ENCODE data around the gene ZNF431.

ZNF431 gene

GRCh38 chr19:21143428-21143827, 1.6 kb downstream of the ZNF431 start:
- peaks cover 0 to 5% of the 10 kb centered on the region in 2 donors for H3K9me3 ChIP-seq (ENCODE audit: control insufficient read depth in 2 of 2, low read length in 2 of 2)
- no peak overlapping the region for H3K9ac ChIP-seq (ENCODE audit: low read depth in 1 of 2, low read length in 2 of 2)
- H3K27ac ChIP-seq (ENCODE audit: low read depth in 2 of 2, low read length in 2 of 2), result no peak overlapping the region
- H3K36me3 ChIP-seq (ENCODE audit: control insufficient read depth in 2 of 2, insufficient read depth in 2 of 2, low read length in 2 of 2), result peaks cover 16 to 19% of the 10 kb centered on the region in 2 donors
- no peak overlapping the region for H3K4me3 ChIP-seq (ENCODE audit: low read length in 2 of 2)
- H3K27me3 ChIP-seq (ENCODE audit: control insufficient read depth in 2 of 2, insufficient read depth in 2 of 2, low read length in 2 of 2), result no peaks in the 10 kb centered on the region
- peaks cover 3 to 5% of the 10 kb centered on the region in 2 donors for H3K4me1 ChIP-seq (ENCODE audit: control insufficient read depth in 2 of 2, insufficient read depth in 2 of 2, low read length in 2 of 2)

GRCh38 chr19:21143854-21144253, 2.0 kb downstream of the ZNF431 start:
- no peak overlapping the region for H3K9ac ChIP-seq (ENCODE audit: low read depth in 1 of 2, low read length in 2 of 2)
- peaks cover 0 to 5% of the 10 kb centered on the region in 2 donors for H3K9me3 ChIP-seq (ENCODE audit: control insufficient read depth in 2 of 2, low read length in 2 of 2)
- H3K27me3 ChIP-seq (ENCODE audit: control insufficient read depth in 2 of 2, insufficient read depth in 2 of 2, low read length in 2 of 2), result no peaks in the 10 kb centered on the region
- H3K36me3 ChIP-seq (ENCODE audit: control insufficient read depth in 2 of 2, insufficient read depth in 2 of 2, low read length in 2 of 2), result peaks cover 19 to 21% of the 10 kb centered on the region in 2 donors
- no peak overlapping the region for H3K27ac ChIP-seq (ENCODE audit: low read depth in 2 of 2, low read length in 2 of 2)
- no peak overlapping the region for H3K4me3 ChIP-seq (ENCODE audit: low read length in 2 of 2)
- H3K4me1 ChIP-seq (ENCODE audit: control insufficient read depth in 2 of 2, insufficient read depth in 2 of 2, low read length in 2 of 2), result peaks cover 3 to 5% of the 10 kb centered on the region in 2 donors

- Histone ChIP-seq H3K4me1 (ENCODE audit: control insufficient read depth in 2 of 2, insufficient read depth in 2 of 2, low read length in 2 of 2) (peaks cover 3 to 4% of the 10 kb centered on the region in 2 donors), H3K27ac (ENCODE audit: low read depth in 2 of 2, low read length in 2 of 2) (no peak overlapping the region), H3K9ac (ENCODE audit: low read depth in 1 of 2, low read length in 2 of 2) (no peak overlapping the region), H3K4me3 (ENCODE audit: low read length in 2 of 2) (no peak overlapping the region), H3K9me3 (ENCODE audit: control insufficient read depth in 2 of 2, low read length in 2 of 2) (peaks cover 0 to 8% of the 10 kb centered on the region in 2 donors), H3K27me3 (ENCODE audit: control insufficient read depth in 2 of 2, insufficient read depth in 2 of 2, low read length in 2 of 2) (no peaks in the 10 kb centered on the region), H3K36me3 (ENCODE audit: control insufficient read depth in 2 of 2, insufficient read depth in 2 of 2, low read length in 2 of 2) (peaks cover 35 to 41% of the 10 kb centered on the region in 2 donors)
Observed at GRCh38 chr19:21147540-21147939, 5.7 kb downstream of the ZNF431 start.

- Histone ChIP-seq H3K9ac (ENCODE audit: low read depth in 1 of 2, low read length in 2 of 2) (no peak overlapping the region), H3K27ac (ENCODE audit: low read depth in 2 of 2, low read length in 2 of 2) (no peak overlapping the region), H3K4me3 (ENCODE audit: low read length in 2 of 2) (no peak overlapping the region), H3K9me3 (ENCODE audit: control insufficient read depth in 2 of 2, low read length in 2 of 2) (peaks cover 0 to 8% of the 10 kb centered on the region in 2 donors), H3K36me3 (ENCODE audit: control insufficient read depth in 2 of 2, insufficient read depth in 2 of 2, low read length in 2 of 2) (peaks cover 42 to 48% of the 10 kb centered on the region in 2 donors), H3K4me1 (ENCODE audit: control insufficient read depth in 2 of 2, insufficient read depth in 2 of 2, low read length in 2 of 2) (no peaks in the 10 kb centered on the region), H3K27me3 (ENCODE audit: control insufficient read depth in 2 of 2, insufficient read depth in 2 of 2, low read length in 2 of 2) (no peaks in the 10 kb centered on the region)
Observed at GRCh38 chr19:21148681-21149080, 6.8 kb downstream of the ZNF431 start.

- peaks cover 0 to 8% of the 10 kb centered on the region in 2 donors for H3K9me3 ChIP-seq (ENCODE audit: control insufficient read depth in 2 of 2, low read length in 2 of 2)
- no peak overlapping the region for H3K27ac ChIP-seq (ENCODE audit: low read depth in 2 of 2, low read length in 2 of 2)
- H3K4me3 ChIP-seq (ENCODE audit: low read length in 2 of 2), result no peak overlapping the region
- H3K27me3 ChIP-seq (ENCODE audit: control insufficient read depth in 2 of 2, insufficient read depth in 2 of 2, low read length in 2 of 2), result no peaks in the 10 kb centered on the region
- H3K4me1 ChIP-seq (ENCODE audit: control insufficient read depth in 2 of 2, insufficient read depth in 2 of 2, low read length in 2 of 2), result no peaks in the 10 kb centered on the region
- H3K9ac ChIP-seq (ENCODE audit: low read depth in 1 of 2, low read length in 2 of 2), result no peak overlapping the region
- peaks cover 34 to 48% of the 10 kb centered on the region in 2 donors for H3K36me3 ChIP-seq (ENCODE audit: control insufficient read depth in 2 of 2, insufficient read depth in 2 of 2, low read length in 2 of 2)
Observed at GRCh38 chr19:21149877-21150276, 8.0 kb downstream of the ZNF431 start.

- H3K27ac ChIP-seq (ENCODE audit: low read depth in 2 of 2, low read length in 2 of 2), result no peak overlapping the region
- H3K27me3 ChIP-seq (ENCODE audit: control insufficient read depth in 2 of 2, insufficient read depth in 2 of 2, low read length in 2 of 2), result no peaks in the 10 kb centered on the region
- no peaks in the 10 kb centered on the region for H3K4me1 ChIP-seq (ENCODE audit: control insufficient read depth in 2 of 2, insufficient read depth in 2 of 2, low read length in 2 of 2)
- H3K9ac ChIP-seq (ENCODE audit: low read depth in 1 of 2, low read length in 2 of 2), result no peak overlapping the region
- H3K9me3 ChIP-seq (ENCODE audit: control insufficient read depth in 2 of 2, low read length in 2 of 2), result peaks cover 0 to 7% of the 10 kb centered on the region in 2 donors
- H3K4me3 ChIP-seq (ENCODE audit: low read length in 2 of 2), result no peak overlapping the region
- H3K36me3 ChIP-seq (ENCODE audit: control insufficient read depth in 2 of 2, insufficient read depth in 2 of 2, low read length in 2 of 2), result peaks cover 31 to 42% of the 10 kb centered on the region in 2 donors
Observed at GRCh38 chr19:21151460-21151859, 9.6 kb downstream of the ZNF431 start.

- Histone ChIP-seq H3K27me3 (ENCODE audit: control insufficient read depth in 2 of 2, insufficient read depth in 2 of 2, low read length in 2 of 2) (no peaks in the 10 kb centered on the region), H3K9ac (ENCODE audit: low read depth in 1 of 2, low read length in 2 of 2) (no peak overlapping the region), H3K4me3 (ENCODE audit: low read length in 2 of 2) (no peak overlapping the region), H3K27ac (ENCODE audit: low read depth in 2 of 2, low read length in 2 of 2) (no peak overlapping the region), H3K4me1 (ENCODE audit: control insufficient read depth in 2 of 2, insufficient read depth in 2 of 2, low read length in 2 of 2) (no peaks in the 10 kb centered on the region), H3K9me3 (ENCODE audit: control insufficient read depth in 2 of 2, low read length in 2 of 2) (peaks cover 0 to 2% of the 10 kb centered on the region in 2 donors), H3K36me3 (ENCODE audit: control insufficient read depth in 2 of 2, insufficient read depth in 2 of 2, low read length in 2 of 2) (peaks cover 0 to 8% of the 10 kb centered on the region in 2 donors)
Observed at GRCh38 chr19:21158523-21159135, 16.8 kb downstream of the ZNF431 start.

GRCh38 chr19:21164541-21164940, 22.7 kb downstream of the ZNF431 start:
- Histone ChIP-seq H3K4me1 (ENCODE audit: control insufficient read depth in 2 of 2, insufficient read depth in 2 of 2, low read length in 2 of 2) (no peaks in the 10 kb centered on the region), H3K9me3 (ENCODE audit: control insufficient read depth in 2 of 2, low read length in 2 of 2) (no peaks in the 10 kb centered on the region), H3K27ac (ENCODE audit: low read depth in 2 of 2, low read length in 2 of 2) (no peak overlapping the region), H3K9ac (ENCODE audit: low read depth in 1 of 2, low read length in 2 of 2) (no peak overlapping the region), H3K27me3 (ENCODE audit: control insufficient read depth in 2 of 2, insufficient read depth in 2 of 2, low read length in 2 of 2) (no peaks in the 10 kb centered on the region), H3K4me3 (ENCODE audit: low read length in 2 of 2) (no peak overlapping the region), H3K36me3 (ENCODE audit: control insufficient read depth in 2 of 2, insufficient read depth in 2 of 2, low read length in 2 of 2) (peaks cover 0 to 13% of the 10 kb centered on the region in 2 donors)

GRCh38 chr19:21166436-21166835, 24.6 kb downstream of the ZNF431 start:
- H3K4me3 ChIP-seq (ENCODE audit: low read length in 2 of 2), result no peak overlapping the region
- no peak overlapping the region for H3K9ac ChIP-seq (ENCODE audit: low read depth in 1 of 2, low read length in 2 of 2)
- no peaks in the 10 kb centered on the region for H3K9me3 ChIP-seq (ENCODE audit: control insufficient read depth in 2 of 2, low read length in 2 of 2)
- no peaks in the 10 kb centered on the region for H3K27me3 ChIP-seq (ENCODE audit: control insufficient read depth in 2 of 2, insufficient read depth in 2 of 2, low read length in 2 of 2)
- H3K36me3 ChIP-seq (ENCODE audit: control insufficient read depth in 2 of 2, insufficient read depth in 2 of 2, low read length in 2 of 2), result peaks cover 0 to 20% of the 10 kb centered on the region in 2 donors
- no peaks in the 10 kb centered on the region for H3K4me1 ChIP-seq (ENCODE audit: control insufficient read depth in 2 of 2, insufficient read depth in 2 of 2, low read length in 2 of 2)
- no peak overlapping the region for H3K27ac ChIP-seq (ENCODE audit: low read depth in 2 of 2, low read length in 2 of 2)

GRCh38 chr19:21197590-21198295, 55.9 kb downstream of the ZNF431 start:
- H3K36me3 ChIP-seq (ENCODE audit: control insufficient read depth in 2 of 2, insufficient read depth in 2 of 2, low read length in 2 of 2), result no peaks in the 10 kb centered on the region
- no peak overlapping the region for H3K9ac ChIP-seq (ENCODE audit: low read depth in 1 of 2, low read length in 2 of 2)
- no peaks in the 10 kb centered on the region for H3K27me3 ChIP-seq (ENCODE audit: control insufficient read depth in 2 of 2, insufficient read depth in 2 of 2, low read length in 2 of 2)
- H3K4me3 ChIP-seq (ENCODE audit: low read length in 2 of 2), result no peak overlapping the region
- H3K4me1 ChIP-seq (ENCODE audit: control insufficient read depth in 2 of 2, insufficient read depth in 2 of 2, low read length in 2 of 2), result no peaks in the 10 kb centered on the region
- no peaks in the 10 kb centered on the region for H3K9me3 ChIP-seq (ENCODE audit: control insufficient read depth in 2 of 2, low read length in 2 of 2)
- no peak overlapping the region for H3K27ac ChIP-seq (ENCODE audit: low read depth in 2 of 2, low read length in 2 of 2)

Measured in mucosa of rectum (tissue), 2 donors.